Uterus (tissue), 4 donors: ENCODE measurements around the gene PKMYT1. TPM values are rescaled to one million over a fixed set of nuclear protein-coding genes. Genes with fewer than 3 reads are reported as not detected.

ENCODE experiments used
- DNase-seq, 2 donors: peaks; one replicate each; pipeline ENCODE4 v3.0.0-alpha.2; 2019 to 2020
- H3K27ac ChIP-seq, 2 donors: fragments of 200-600 bp; sonication (generic); 1 replicate in 1 of 2; 2 replicates in 1 of 2; pipeline ENCODE4 v1.5.1; 2016 to 2018
- H3K27me3 ChIP-seq, 2 donors: fragments of 200-600 bp; sonication (generic); one replicate each; pipeline ENCODE4 v1.5.1; 2018 to 2019; ENCODE audit warnings: control low read depth in 1 of 2
- H3K36me3 ChIP-seq, 2 donors: fragments of 200-600 bp; sonication (generic); one replicate each; pipeline ENCODE4 v1.5.1; 2019; ENCODE audit warnings: control low read depth in 1 of 2
- H3K4me1 ChIP-seq, 2 donors: fragments of 200-600 bp; sonication (generic); one replicate each; pipeline ENCODE4 v1.5.1; 2018 to 2019; ENCODE audit warnings: control low read depth in 1 of 2
- H3K4me3 ChIP-seq, 2 donors: fragments of 200-600 bp; sonication (generic); 1 replicate in 1 of 2; 2 replicates in 1 of 2; pipeline ENCODE4 v1.5.1; 2018 to 2019; ENCODE audit warnings: mild to moderate bottlenecking in 1 of 2
- H3K9me3 ChIP-seq, 2 donors: fragments of 200-600 bp; sonication (generic); one replicate each; pipeline ENCODE4 v1.5.1; 2019; ENCODE audit warnings: control low read depth in 1 of 2
- CTCF ChIP-seq, 4 experiments: fragments of 200-600 bp in 2 of 4; fragments of 450-650 bp in 2 of 4; sonication (generic) in 2 of 4; IDR thresholded peaks; one replicate each; pipeline ENCODE4 v1.5.1; 2016 to 2019; ENCODE audit warnings: antibody characterized with exemption in 4 of 4, mild to moderate bottlenecking in 2 of 4, moderate library complexity in 1 of 4
- POLR2A ChIP-seq, 2 donors: fragments of 450-650 bp; IDR thresholded peaks; one replicate each; pipeline ENCODE4 v1.6.1; 2016; ENCODE audit warnings: antibody characterized with exemption in 2 of 2, mild to moderate bottlenecking in 1 of 2, moderate library complexity in 1 of 2
- intact Hi-C: fragments of 100-400 bp; cut with DNase I; formaldehyde crosslinking; loops from one replicate; pipeline ENCODE4 v1.15.1; 2023; ENCODE audit warnings: low total_unique reads
- total RNA-seq, 4 donors: library from RNA; depleted of rRNA in 3 of 4; stranded (reverse); fragments of >200 nt in 3 of 4; gene quantifications; one replicate each; pipeline versions ENCODE4 v1.1.0 to v1.2.4, GENCODE V29; 2014 to 2023
- donor health status: DM: yes; HTN: yes; CAD: no.

The PKMYT1 gene
- total RNA-seq, 4 donors from 2014 or later: 6.1 TPM; not detected in 3

- H3K9me3 ChIP-seq: no peaks in the 10 kb centered on the region
- H3K4me3 ChIP-seq: no peak overlapping the region
- peaks cover 0 to 8% of the 10 kb centered on the region in 2 donors for H3K27me3 ChIP-seq
- H3K27ac ChIP-seq: no peak overlapping the region
- no peaks in the 10 kb centered on the region for H3K36me3 ChIP-seq
- no peak for TF ChIP-seq CTCF (IDR thresholded peaks at IDR 0.05)
- no peak for TF ChIP-seq POLR2A (IDR thresholded peaks at IDR 0.05)
- DNase-seq: no peak
- intact Hi-C loops: no loop called here
- peaks cover 0 to 12% of the 10 kb centered on the region in 2 donors for H3K4me1 ChIP-seq
Observed at GRCh38 chr16:2974319-2975056, 5.8 kb downstream of the PKMYT1 start.

DNA sequence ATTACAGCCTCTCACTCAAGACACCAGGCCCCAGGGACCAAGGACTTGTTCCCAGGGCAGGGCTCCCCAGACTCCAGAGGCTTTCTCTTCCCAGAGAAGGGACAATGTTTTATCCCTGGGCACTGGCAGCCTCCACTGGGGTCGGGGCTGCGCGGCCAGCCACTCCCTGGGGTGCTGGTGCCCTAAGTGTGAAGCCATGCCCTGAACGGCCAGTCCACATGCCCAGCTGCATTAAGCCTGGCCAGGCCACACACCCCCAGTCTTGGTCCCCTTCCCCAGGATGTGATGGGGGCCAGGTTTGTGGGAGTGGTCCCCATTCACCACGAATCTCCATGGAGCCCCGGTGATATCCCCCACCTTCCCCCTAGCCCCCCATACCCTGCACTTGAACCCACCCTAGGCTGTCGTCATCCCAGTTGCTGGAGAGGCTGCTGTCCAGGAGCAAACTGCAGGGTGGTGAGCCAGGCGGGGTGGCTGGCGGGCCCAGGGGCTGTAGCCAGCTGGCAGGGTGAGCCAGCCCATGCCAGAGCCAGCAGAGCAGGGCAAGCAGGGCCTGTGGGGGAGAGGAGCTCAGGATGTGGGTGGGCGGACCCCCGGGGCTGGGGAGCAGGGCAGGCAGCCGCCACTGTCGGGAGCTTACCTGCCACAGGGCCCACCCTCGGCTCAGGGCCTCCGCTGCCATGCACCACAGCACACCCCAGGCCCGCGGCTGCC, 6.5 kb downstream of the PKMYT1 start:
- intact Hi-C loops: no loop called here
- peaks cover 0 to 9% of the 10 kb centered on the region in 2 donors for H3K27me3 ChIP-seq
- H3K4me3 ChIP-seq: no peak overlapping the region
- no peak overlapping the region for H3K27ac ChIP-seq
- H3K36me3 ChIP-seq: no peaks in the 10 kb centered on the region
- peaks cover 0 to 17% of the 10 kb centered on the region in 2 donors for H3K4me1 ChIP-seq
- no peaks in the 10 kb centered on the region for H3K9me3 ChIP-seq
- TF ChIP-seq CTCF (IDR thresholded peaks at IDR 0.05): no peak
- no peak for TF ChIP-seq POLR2A (IDR thresholded peaks at IDR 0.05)
- no peak for DNase-seq

DNA sequence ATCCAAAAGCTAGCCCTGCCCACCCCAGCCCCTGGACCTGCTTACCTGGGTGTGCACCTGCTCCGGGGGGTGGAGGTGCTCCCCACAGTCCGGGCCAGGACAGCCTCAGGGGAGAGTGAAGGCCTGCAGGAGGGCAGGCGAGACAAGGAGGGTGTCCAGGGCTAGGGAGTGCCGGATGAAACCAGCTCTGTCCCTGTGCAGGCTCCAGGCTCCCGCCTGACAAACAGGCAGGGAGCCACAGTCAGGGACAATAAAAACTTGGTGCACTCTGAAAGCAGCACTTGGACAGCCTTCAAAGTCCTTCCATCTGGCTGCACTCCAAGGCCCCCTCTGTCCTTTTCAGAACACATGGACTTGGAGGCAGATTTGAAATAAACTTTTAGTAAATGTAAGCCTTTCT, 7.2 kb downstream of the PKMYT1 start:
- TF ChIP-seq CTCF (IDR thresholded peaks at IDR 0.05) (no peak), POLR2A (IDR thresholded peaks at IDR 0.05) (no peak)
- Histone ChIP-seq H3K4me3 (no peak overlapping the region), H3K27me3 (peaks cover 0 to 9% of the 10 kb centered on the region in 2 donors), H3K27ac (no peak overlapping the region), H3K4me1 (peaks cover 0 to 23% of the 10 kb centered on the region in 2 donors), H3K9me3 (no peaks in the 10 kb centered on the region), H3K36me3 (no peaks in the 10 kb centered on the region)
- intact Hi-C loops: no loop called here
- no peak for DNase-seq

- peaks cover 0 to 9% of the 10 kb centered on the region in 2 donors for H3K27me3 ChIP-seq
- intact Hi-C loops: no loop called here
- no peaks in the 10 kb centered on the region for H3K9me3 ChIP-seq
- H3K36me3 ChIP-seq: no peaks in the 10 kb centered on the region
- DNase-seq: no peak
- TF ChIP-seq CTCF (IDR thresholded peaks at IDR 0.05) (no peak), POLR2A (IDR thresholded peaks at IDR 0.05) (no peak)
- H3K27ac ChIP-seq: no peak overlapping the region
- no peak overlapping the region for H3K4me3 ChIP-seq
- H3K4me1 ChIP-seq: peaks cover 0 to 23% of the 10 kb centered on the region in 2 donors
Observed at GRCh38 chr16:2971985-2972784, 8.1 kb downstream of the PKMYT1 start.
